Body of pancreas (tissue), 4 donors: Measurements from ENCODE around the gene ECEL1. TPM values are rescaled to one million over a fixed set of nuclear protein-coding genes. Genes with fewer than 3 reads are reported as not detected.
A peak's percentile ranks its signal among the peaks of the same experiment; 100 is the strongest.

Experiments used
- ATAC-seq: fragments of 150-250 bp; one replicate; pipeline ENCODE4 v1.9.1; 2016
- DNase-seq, 4 donors: peaks; one replicate each; pipeline ENCODE4 v3.0.0-alpha.2; 2019
- H3K27ac ChIP-seq, 4 donors: fragments of 200-600 bp; sonication (generic); 1 replicate in 3 of 4; 2 replicates in 1 of 4; pipeline versions ENCODE4 v1.5.1 to v1.6.1; 2016 to 2019; ENCODE audit warnings: mild to moderate bottlenecking in 1 of 4, mixed read lengths in 1 of 4, moderate library complexity in 1 of 4
- H3K27me3 ChIP-seq, 2 donors: fragments of 200-600 bp; sonication (generic); one replicate each; pipeline ENCODE4 v1.6.0; 2016; ENCODE audit warnings: mild to moderate bottlenecking in 1 of 2
- H3K36me3 ChIP-seq, 2 donors: fragments of 200-600 bp; sonication (generic); replicated peaks in 1 of 2; 2 replicates each; pipeline ENCODE4 v1.5.1; 2016; ENCODE audit warnings: low read depth in 2 of 2; ENCODE audit not compliant: insufficient read depth in 1 of 2
- H3K4me1 ChIP-seq: fragments of 200-600 bp; sonication (generic); one replicate; pipeline ENCODE4 v1.6.0; 2016
- H3K4me3 ChIP-seq, 2 donors: fragments of 200-600 bp; sonication (generic); 1 replicate in 1 of 2; 2 replicates in 1 of 2; pipeline ENCODE4 v1.5.1; 2016 to 2019
- H3K9me3 ChIP-seq, 3 donors: fragments of 200-600 bp; sonication (generic); 1 replicate in 2 of 3; 2 replicates in 1 of 3; pipeline ENCODE4 v1.5.1; 2016
- POLR2A ChIP-seq, 3 donors: fragments of 450-650 bp; IDR thresholded peaks; one replicate each; pipeline ENCODE4 v1.6.1; 2016; ENCODE audit warnings: antibody characterized with exemption in 3 of 3, mild to moderate bottlenecking in 2 of 3
- WGBS, 2 donors: methylation state at CpG; one replicate each; pipeline ENCODE4 v1.1.5; 2017; 5-methylcytosine and 5-hydroxymethylcytosine counted together
- intact Hi-C: fragments of 100-400 bp; cut with DNase I; formaldehyde crosslinking; loops from one replicate; pipeline ENCODE4 v1.15.1; 2023
- total RNA-seq, 2 donors: library from RNA; depleted of rRNA; stranded (reverse); fragments of >200 nt; gene quantifications; one replicate each; pipeline ENCODE4 v1.1.0, GENCODE V29; 2016
- TF ChIP-seq, protein P1 (sequence below), 7 experiments: fragments of 450-650 bp in 4 of 7; fragments of 200-600 bp in 3 of 7; sonication (generic) in 3 of 7; IDR thresholded peaks; one replicate each; pipeline ENCODE4 v1.5.1; 2016 to 2019; ENCODE audit warnings: antibody characterized with exemption in 7 of 7

The ECEL1 gene
- total RNA-seq, 2 donors from 2014 or later: 0.26 TPM; not detected in 1

DNA sequence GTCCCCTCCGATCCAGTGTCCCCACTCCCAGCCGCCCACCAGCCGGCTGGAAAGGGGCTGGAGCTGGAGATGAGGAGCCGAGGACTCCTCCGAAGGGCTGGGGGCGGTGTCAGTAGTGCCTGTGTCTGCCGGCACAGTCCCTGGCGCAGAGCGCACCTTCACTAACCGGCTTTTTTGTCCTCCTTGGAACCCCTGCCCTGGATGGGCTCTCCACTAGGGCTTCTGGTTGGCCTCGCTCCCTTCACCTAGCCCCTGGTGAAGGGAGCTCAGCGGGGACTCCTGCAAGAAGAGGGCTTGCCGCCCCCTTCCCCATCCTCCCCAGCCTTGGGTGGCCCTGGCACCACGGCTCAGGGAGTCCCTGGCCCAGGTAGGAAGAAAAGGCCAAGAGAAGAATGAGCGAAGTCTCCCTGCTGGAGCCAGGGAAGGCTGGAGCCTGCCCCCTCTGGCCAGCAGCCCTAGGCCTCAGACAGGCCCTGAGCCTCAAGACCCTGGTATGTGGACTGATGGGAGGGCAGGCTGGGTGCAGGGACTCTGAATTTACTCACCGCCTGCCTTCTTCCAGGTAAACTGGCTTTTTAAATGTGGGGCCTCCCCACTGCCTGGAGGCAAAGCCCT lies 570 bp upstream of the ECEL1 start:
- TF ChIP-seq POLR2A (IDR thresholded peaks at IDR 0.05): no peak
- TF ChIP-seq, protein P1, sequence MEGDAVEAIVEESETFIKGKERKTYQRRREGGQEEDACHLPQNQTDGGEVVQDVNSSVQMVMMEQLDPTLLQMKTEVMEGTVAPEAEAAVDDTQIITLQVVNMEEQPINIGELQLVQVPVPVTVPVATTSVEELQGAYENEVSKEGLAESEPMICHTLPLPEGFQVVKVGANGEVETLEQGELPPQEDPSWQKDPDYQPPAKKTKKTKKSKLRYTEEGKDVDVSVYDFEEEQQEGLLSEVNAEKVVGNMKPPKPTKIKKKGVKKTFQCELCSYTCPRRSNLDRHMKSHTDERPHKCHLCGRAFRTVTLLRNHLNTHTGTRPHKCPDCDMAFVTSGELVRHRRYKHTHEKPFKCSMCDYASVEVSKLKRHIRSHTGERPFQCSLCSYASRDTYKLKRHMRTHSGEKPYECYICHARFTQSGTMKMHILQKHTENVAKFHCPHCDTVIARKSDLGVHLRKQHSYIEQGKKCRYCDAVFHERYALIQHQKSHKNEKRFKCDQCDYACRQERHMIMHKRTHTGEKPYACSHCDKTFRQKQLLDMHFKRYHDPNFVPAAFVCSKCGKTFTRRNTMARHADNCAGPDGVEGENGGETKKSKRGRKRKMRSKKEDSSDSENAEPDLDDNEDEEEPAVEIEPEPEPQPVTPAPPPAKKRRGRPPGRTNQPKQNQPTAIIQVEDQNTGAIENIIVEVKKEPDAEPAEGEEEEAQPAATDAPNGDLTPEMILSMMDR (IDR thresholded peaks at IDR 0.05): no peak
- Histone ChIP-seq H3K27ac (no peak overlapping the region), H3K4me1 (peaks cover 21% of the 10 kb centered on the region), H3K27me3 (no peaks in the 10 kb centered on the region), H3K4me3 (no peak overlapping the region), H3K9me3 (no peaks in the 10 kb centered on the region), H3K36me3 (no peaks in the 10 kb centered on the region)
- ATAC-seq: no peak
- DNase-seq: no peak
- intact Hi-C loops: no loop called here
- 46 to 56% methylated on average over 5 to 16 of the region's 16 CpGs for WGBS, 2 donors

DNA sequence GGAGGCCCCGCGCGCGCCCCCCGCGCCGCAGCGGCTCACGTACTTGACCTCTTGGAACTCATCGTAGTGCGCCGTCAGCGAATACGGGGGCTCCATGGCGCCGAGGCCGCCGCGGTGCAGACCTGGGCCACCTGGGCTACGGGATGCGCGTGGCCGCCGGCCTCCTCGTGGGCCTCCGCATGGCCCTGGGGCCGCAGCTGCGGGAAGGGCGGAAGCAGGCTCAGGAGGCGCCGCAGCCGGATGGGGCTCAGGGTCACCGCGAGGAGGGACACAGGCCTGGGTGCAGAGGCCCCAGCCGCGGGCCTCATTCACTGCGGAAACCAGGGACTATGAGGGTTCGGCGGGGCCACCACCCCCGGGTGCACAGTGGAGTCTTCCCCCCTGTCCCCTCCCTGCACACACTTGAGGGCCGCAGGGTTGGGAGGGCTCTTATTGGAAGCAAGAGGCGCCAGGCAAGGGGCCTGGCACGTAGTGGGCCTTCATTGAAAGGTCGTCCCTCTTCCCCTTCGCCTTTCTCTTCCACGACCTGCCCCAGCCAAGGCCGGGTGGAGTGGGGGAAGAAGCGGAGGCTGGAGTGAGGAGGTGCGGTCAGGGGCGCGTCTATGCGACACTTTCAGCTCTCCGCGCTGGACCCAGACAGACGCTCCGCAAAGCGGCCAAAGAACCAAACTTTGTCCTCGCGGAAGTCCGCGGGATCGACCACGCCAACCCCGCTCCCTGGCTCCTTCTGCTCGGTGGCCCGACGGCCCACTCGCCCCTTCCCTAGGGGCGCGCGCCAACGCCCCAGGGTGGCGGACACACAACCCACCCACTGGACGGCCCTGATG lies 863 bp downstream of the ECEL1 start:
- no peaks in the 10 kb centered on the region for H3K27me3 ChIP-seq
- H3K36me3 ChIP-seq: no peaks in the 10 kb centered on the region
- peak in 1 of 4 donors; percentile 7 for DNase-seq
- H3K9me3 ChIP-seq: no peaks in the 10 kb centered on the region
- TF ChIP-seq, protein P1 (IDR thresholded peaks at IDR 0.05): no peak
- no peak for TF ChIP-seq POLR2A (IDR thresholded peaks at IDR 0.05)
- H3K4me1 ChIP-seq: peaks cover 21% of the 10 kb centered on the region
- no peak overlapping the region for H3K4me3 ChIP-seq
- H3K27ac ChIP-seq: no peak overlapping the region
- intact Hi-C loops: no loop called here
- WGBS, 2 donors: 3 to 5% methylated on average over 15 to 72 of the region's 74 CpGs
- ATAC-seq: no peak

DNA sequence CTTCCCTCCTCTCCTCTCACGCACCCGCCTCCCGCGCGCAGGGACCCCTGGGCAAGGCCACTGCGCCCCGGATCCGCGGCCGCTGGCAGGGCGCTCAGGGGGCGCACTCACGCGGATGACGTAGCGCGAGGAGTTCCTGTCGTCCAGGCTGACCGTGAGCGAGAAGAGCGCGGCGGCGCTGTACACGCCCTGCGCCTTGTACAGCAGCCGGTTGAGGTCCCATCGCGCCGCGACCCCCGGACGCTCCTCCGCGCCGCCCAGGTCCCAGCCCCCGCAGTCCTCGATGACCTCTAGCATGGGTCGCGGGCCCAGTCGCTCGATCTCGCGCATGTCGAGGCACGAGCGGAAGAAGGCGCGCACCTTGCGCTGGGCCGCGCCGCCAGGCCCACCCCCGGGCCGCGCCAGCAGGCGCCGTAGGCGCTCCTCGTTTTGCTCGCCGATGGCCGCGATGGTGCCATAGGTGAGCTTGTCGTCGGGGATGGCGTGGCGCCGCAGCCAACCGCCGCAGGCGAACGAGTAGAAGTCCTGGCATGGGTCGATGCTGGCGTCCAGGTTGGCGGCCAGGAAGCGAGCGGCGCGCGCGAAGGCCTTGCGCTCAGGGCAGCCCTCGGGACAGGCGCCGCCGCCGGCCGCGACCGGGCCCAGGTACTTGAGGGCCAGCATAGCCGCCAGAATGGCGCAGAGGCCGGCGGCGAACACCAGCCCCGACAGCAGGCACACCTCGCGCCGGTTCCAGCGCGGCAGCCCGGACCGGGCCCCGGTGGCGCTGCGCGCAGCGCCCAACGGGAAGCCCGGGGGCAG lies 1.7 kb downstream of the ECEL1 start:
- no peaks in the 10 kb centered on the region for H3K36me3 ChIP-seq
- ATAC-seq (no peak), DNase-seq (peak in 1 of 4 donors; percentile 4)
- intact Hi-C loops: no loop called here
- TF ChIP-seq, protein P1 (IDR thresholded peaks at IDR 0.05): no peak
- no peak for TF ChIP-seq POLR2A (IDR thresholded peaks at IDR 0.05)
- no peak overlapping the region for H3K27ac ChIP-seq
- peaks cover 21% of the 10 kb centered on the region for H3K4me1 ChIP-seq
- H3K9me3 ChIP-seq: no peaks in the 10 kb centered on the region
- no peak overlapping the region for H3K4me3 ChIP-seq
- WGBS, 2 donors: 0 to 2% methylated on average over 5 to 102 of the region's 111 CpGs
- no peaks in the 10 kb centered on the region for H3K27me3 ChIP-seq

DNA sequence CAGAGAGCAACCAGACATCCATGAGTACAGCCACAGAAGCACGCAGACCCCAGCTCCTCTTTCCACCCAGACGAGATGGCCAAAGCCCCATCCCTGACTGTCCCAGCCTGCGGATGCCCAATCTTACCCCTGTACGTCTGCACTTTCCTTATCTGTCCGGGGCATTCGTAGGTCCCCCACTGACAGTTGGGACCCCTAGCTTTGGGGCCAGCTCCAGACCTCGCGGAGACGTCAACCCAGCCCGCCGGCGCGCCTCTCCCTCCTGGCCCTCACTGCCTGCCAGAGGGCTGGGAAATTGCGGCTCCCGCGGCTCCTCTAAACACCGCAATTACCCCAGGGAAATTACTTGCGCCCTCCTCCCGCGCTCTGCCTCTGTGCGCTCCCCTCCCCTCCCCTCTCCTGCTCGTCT lies 2.3 kb downstream of the ECEL1 start:
- TF ChIP-seq, protein P1 (IDR thresholded peaks at IDR 0.05): no peak
- TF ChIP-seq POLR2A (IDR thresholded peaks at IDR 0.05): no peak
- H3K4me3 ChIP-seq: no peak overlapping the region
- intact Hi-C loops: no loop called here
- H3K9me3 ChIP-seq: no peaks in the 10 kb centered on the region
- no peak for ATAC-seq
- 3 to 8% methylated on average over 13 to 22 of the region's 22 CpGs for WGBS, 2 donors
- H3K36me3 ChIP-seq: no peaks in the 10 kb centered on the region
- peaks cover 21% of the 10 kb centered on the region for H3K4me1 ChIP-seq
- peak in 1 of 4 donors; percentile 4 for DNase-seq
- no peaks in the 10 kb centered on the region for H3K27me3 ChIP-seq
- H3K27ac ChIP-seq: no peak overlapping the region
